GM19351 (cell line): ENCODE measurements around the gene RARRES1.

Experiments used
- ATAC-seq: cut with Tn5 transposase; IDR thresholded peaks from one replicate; pipeline ENCODE4 v1.9.1; 2021; ENCODE audit warnings: mild to moderate bottlenecking, moderate library complexity; ENCODE audit not compliant: unreplicated experiment

The RARRES1 gene

GRCh38 chr3:158766364-158766763, 34.1 kb upstream of the RARRES1 start:
- no peak for ATAC-seq

GRCh38 chr3:158765518-158766205, 33.4 kb upstream of the RARRES1 start:
- no peak for ATAC-seq

- no peak for ATAC-seq
Observed at GRCh38 chr3:158763421-158763820, 31.2 kb upstream of the RARRES1 start.

- no peak for ATAC-seq
Observed at GRCh38 chr3:158762701-158763100, 30.4 kb upstream of the RARRES1 start.

GRCh38 chr3:158761350-158761749, 29.1 kb upstream of the RARRES1 start:
- no peak for ATAC-seq

GRCh38 chr3:158755421-158755820, 23.2 kb upstream of the RARRES1 start:
- no peak for ATAC-seq

- ATAC-seq: no peak
Observed at GRCh38 chr3:158753854-158754253, 21.6 kb upstream of the RARRES1 start.

GRCh38 chr3:158751316-158751715, 19.1 kb upstream of the RARRES1 start:
- no peak for ATAC-seq

GRCh38 chr3:158750016-158750415, 17.8 kb upstream of the RARRES1 start:
- ATAC-seq: no peak

GRCh38 chr3:158749526-158749925, 17.3 kb upstream of the RARRES1 start:
- ATAC-seq: no peak

GRCh38 chr3:158748237-158748828, 16.1 kb upstream of the RARRES1 start:
- no peak for ATAC-seq

GRCh38 chr3:158747417-158747816, 15.2 kb upstream of the RARRES1 start:
- peak; percentile 24 for ATAC-seq

- no peak for ATAC-seq
Observed at GRCh38 chr3:158745551-158745950, 13.3 kb upstream of the RARRES1 start.

- no peak for ATAC-seq
Observed at GRCh38 chr3:158744567-158745288, 12.5 kb upstream of the RARRES1 start.

- no peak for ATAC-seq
Observed at GRCh38 chr3:158743664-158744566, 11.7 kb upstream of the RARRES1 start.

- ATAC-seq: no peak
Observed at GRCh38 chr3:158742871-158743663, 10.8 kb upstream of the RARRES1 start.

GRCh38 chr3:158739661-158740060, 7.4 kb upstream of the RARRES1 start:
- ATAC-seq: no peak

- ATAC-seq: no peak
Observed at GRCh38 chr3:158739078-158739477, 6.8 kb upstream of the RARRES1 start.

- ATAC-seq: no peak
Observed at GRCh38 chr3:158738653-158739052, 6.4 kb upstream of the RARRES1 start.

- ATAC-seq: no peak
Observed at GRCh38 chr3:158737976-158738615, 5.8 kb upstream of the RARRES1 start.
